K562 (cell line): ENCODE data around the gene IRF2BP2. TPM values are rescaled to one million over a fixed set of nuclear protein-coding genes. Genes with fewer than 3 reads are reported as not detected.

ENCODE experiments used
- ATAC-seq: fragments of 200-7000 bp; cut with Tn5 transposase; 3 replicates; pipeline ENCODE4 v1.9.1; 2020; ENCODE audit warnings: moderate library complexity
- BruUV-seq: library from RNA; stranded (reverse); fragments of 400-500 nt; replicated peaks from 2 replicates; lab custom pipeline; 2021; lab: Mats Ljungman, UMichigan
- CTCF ChIA-PET: fragments of 300-600 bp; formaldehyde crosslinking; extraction: SDS; loops from one replicate; lab custom pipeline; 2021; ENCODE audit warnings: low intra/inter-chr PET ratio; lab: Yijun Ruan, JAX
- POLR2A ChIA-PET: fragments of 300-600, 350-650 bp; sonication (Branson Sonifier 250); formaldehyde crosslinking; extraction: SDS; loops from one replicate; lab custom pipeline; 2021; ENCODE audit warnings: antibody characterized with exemption, inconsistent platforms; lab: Yijun Ruan, JAX
- DNase-seq, 4 experiments: peaks; one replicate each; pipeline versions ENCODE4 v3.0.0 to v3.0.0-alpha.2; 2011 to 2018; ENCODE audit warnings: low spot score in 3 of 4, mixed read lengths in 3 of 4; ENCODE audit errors: extremely low read depth in 1 of 4
- FAIRE-seq: peaks from 2 replicates; lab custom pipeline; 2011; peaks lifted over from hg19 to GRCh38; lab: Jason Lieb, UNC
- H2AFZ ChIP-seq: 2 replicates; pipeline ENCODE4 v1.6.0; 2011; ENCODE audit warnings: low read depth, low read length, control low read depth, inconsistent platforms
- H3K27ac ChIP-seq: fragments of 200-600 bp; 3 replicates; pipeline ENCODE4 v1.8.0; 2011; ENCODE audit warnings: low read depth, mild to moderate bottlenecking, control low read depth, inconsistent platforms, low read length, moderate library complexity, mixed read lengths; ENCODE audit errors: extremely low read depth
- H3K27me3 ChIP-seq, 2 experiments: fragments of 300-600 bp in 1 of 2; 2 replicates in 1 of 2; 3 replicates in 1 of 2; pipeline versions ENCODE4 v1.6.0 to v1.8.0; 2011; ENCODE audit warnings: inconsistent platforms in 2 of 2, low read length in 2 of 2, mild to moderate bottlenecking in 1 of 2, mixed read lengths in 1 of 2, moderate library complexity in 1 of 2; ENCODE audit not compliant: control insufficient read depth in 2 of 2, insufficient read depth in 2 of 2
- H3K36me3 ChIP-seq: fragments of 300-600 bp; 3 replicates; pipeline ENCODE4 v1.8.0; 2011; ENCODE audit warnings: mild to moderate bottlenecking, low read length, inconsistent platforms; ENCODE audit not compliant: control insufficient read depth, insufficient read depth
- H3K4me1 ChIP-seq, 2 experiments: fragments of 200-600 bp in 1 of 2; replicated peaks in 1 of 2; 2 replicates in 1 of 2; 3 replicates in 1 of 2; pipeline versions ENCODE4 v1.5.1 to v1.8.0; 2011; ENCODE audit warnings: inconsistent platforms in 2 of 2, low read length in 2 of 2, mild to moderate bottlenecking in 1 of 2, mixed read lengths in 1 of 2, moderate library complexity in 1 of 2; ENCODE audit not compliant: control insufficient read depth in 2 of 2, insufficient read depth in 2 of 2
- H3K4me2 ChIP-seq: 2 replicates; pipeline ENCODE4 v1.6.1; 2011; ENCODE audit warnings: low read length, control low read depth, inconsistent platforms, mixed read lengths; ENCODE audit not compliant: insufficient read depth
- H3K4me3 ChIP-seq: fragments of 200-600 bp; sonication (generic), shearing (Covaris generic); 2 replicates; pipeline ENCODE4 v1.5.1; 2016; ENCODE audit warnings: control low read depth, inconsistent platforms
- H3K79me2 ChIP-seq: fragments of 200-600 bp; 3 replicates; pipeline ENCODE4 v1.8.0; 2011; ENCODE audit warnings: low read length, inconsistent platforms; ENCODE audit not compliant: control insufficient read depth, insufficient read depth
- H3K9ac ChIP-seq, 2 experiments: 2 replicates each; pipeline versions ENCODE4 v1.6.0 to v1.6.1; 2011; ENCODE audit warnings: low read depth in 2 of 2, low read length in 2 of 2, control low read depth in 1 of 2, inconsistent platforms in 1 of 2, mild to moderate bottlenecking in 1 of 2, mixed read lengths in 1 of 2; ENCODE audit not compliant: insufficient read depth in 1 of 2
- H3K9me1 ChIP-seq: one replicate; pipeline ENCODE4 v1.6.0; 2011; ENCODE audit warnings: inconsistent platforms, mild to moderate bottlenecking, low read length, moderate library complexity; ENCODE audit not compliant: control insufficient read depth, insufficient read depth
- H3K9me3 ChIP-seq: replicated peaks from 2 replicates; pipeline ENCODE4 v1.5.1; 2011; ENCODE audit warnings: low read depth, low read length, inconsistent platforms; ENCODE audit not compliant: control insufficient read depth, insufficient read depth
- H4K20me1 ChIP-seq: replicated peaks from 2 replicates; pipeline ENCODE4 v1.6.1; 2011; ENCODE audit warnings: low read length, inconsistent platforms, mixed read lengths; ENCODE audit not compliant: control insufficient read depth, insufficient read depth
- GTF2F1 ChIP-seq: IDR thresholded peaks from 2 replicates; pipeline ENCODE4 v1.6.1; 2011; ENCODE audit warnings: low read depth, low read length, improper control_type of control experiment
- HIVEP1 ChIP-seq: fragments of 250-450 bp; sonication (Bioruptor Pico); IDR thresholded peaks from 2 replicates; pipeline ENCODE4 v1.4.0; 2020; ENCODE audit warnings: mild to moderate bottlenecking
- MEF2A ChIP-seq: IDR thresholded peaks from 2 replicates; pipeline ENCODE4 v1.6.1; 2011; ENCODE audit warnings: low read depth, mild to moderate bottlenecking, low read length, moderate library complexity; ENCODE audit not compliant: control insufficient read depth
- POLR3A ChIP-seq: IDR thresholded peaks from 2 replicates; pipeline ENCODE4 v1.6.1; 2011; ENCODE audit warnings: borderline replicate concordance, mild to moderate bottlenecking, moderate library complexity; ENCODE audit not compliant: insufficient read length, insufficient read depth; ENCODE audit errors: extremely low read depth
- RERE ChIP-seq: sonication (generic); formaldehyde crosslinking; IDR thresholded peaks from 2 replicates; pipeline ENCODE4 v1.8.0; 2023; ENCODE audit warnings: missing genetic modification reagents, mild to moderate bottlenecking, borderline replicate concordance
- RFX5 ChIP-seq: IDR thresholded peaks from 2 replicates; pipeline ENCODE4 v1.6.1; 2011; ENCODE audit warnings: low read depth, mild to moderate bottlenecking, improper control_type of control experiment, low read length
- TRIM25 ChIP-seq: fragments of 450-650 bp; IDR thresholded peaks from 2 replicates; pipeline ENCODE4 v1.7.0; 2016; ENCODE audit warnings: borderline replicate concordance
- WGBS: fragments of 100-300 bp; shearing (Covaris generic); methylation state at CpG from one replicate; pipeline ENCODE4 v1.1.6; 2016; ENCODE audit warnings: low coverage, mixed read lengths; ENCODE audit not compliant: insufficient coverage; ENCODE audit errors: missing lambda C conversion rate; 5-methylcytosine and 5-hydroxymethylcytosine counted together
- in situ Hi-C: fragments of 300-500 bp; cut with MboI; formaldehyde crosslinking; loops from 4 replicates; pipeline ENCODE4 v1.15.0; 2018; ENCODE audit warnings: inconsistent platforms, mixed read lengths
- intact Hi-C: fragments of 100-400 bp; cut with micrococcal nuclease; formaldehyde crosslinking; loops from 2 replicates; pipeline ENCODE4 v1.14.2; 2022
- polyA plus RNA-seq, 8 experiments: library from polyadenylated mRNA; depleted of rRNA in 4 of 8; stranded (reverse) in 5 of 8; unstranded in 3 of 8; fragments of >200 nt; fragmentation: Nextera tagmentation in 2 of 8; fragmentation: Illumina TruSeq in 1 of 8; extraction: Ambion mirVana in 2 of 8; extraction: Trizol in 1 of 8; gene quantifications; 2 replicates each; pipeline versions ENCODE4 v1.2.1 to v1.2.3, GENCODE V29; 2011 to 2014; ENCODE audit warnings: inconsistent platforms in 1 of 8, missing spikeins in 1 of 8
- total RNA-seq, 7 experiments: library from RNA; depleted of rRNA in 6 of 7; stranded (reverse); fragments of >200 nt in 6 of 7; fragmentation: Illumina TruSeq in 2 of 7; extraction: Trizol in 2 of 7; gene quantifications; 2 replicates each; pipeline versions ENCODE4 v1.2.1 to v1.2.3, GENCODE V29; 2011 to 2021; ENCODE audit warnings: low replicate concordance in 1 of 7

Gene IRF2BP2
- total and polyA plus RNA-seq, 9 of the 15 experiments (the other 6 are each of a cell fraction or from before 2014, with no cell fraction given), result 7.7 to 68.6 (median 22.1) TPM

- TF ChIP-seq TRIM25 (no peak), HIVEP1 (CRISPR knock-in tag) (no peak), GTF2F1 (no peak), MEF2A (no peak)
These were observed 19.0 kb upstream of the IRF2BP2 start (continued) for GRCh38 chr1:234629026-234629425.

- no TSS peak for BruUV-seq
- intact Hi-C loops (no loop called here), in situ Hi-C loops (no loop called here)
- no peaks in the 10 kb centered on the region; a peak in 1 of 5 replicates for H3K27me3 ChIP-seq
- no peaks in the 10 kb centered on the region for H3K36me3 ChIP-seq
- WGBS, result 45% methylated on average over 5 of the region's 5 CpGs
- CTCF ChIA-PET, result no interaction called here
- H3K27ac ChIP-seq, result no peak overlapping the region
- no peak overlapping the region for H3K4me3 ChIP-seq
- no peak overlapping the region for H3K4me2 ChIP-seq
- ATAC-seq (no peak), FAIRE-seq (no peak), DNase-seq (no peak)
- POLR2A ChIA-PET, result interaction anchor here (9.9 kb wide), 1 partner anchor 15 kb away, joined by 59 read pairs; no protein-coding TSS in a partner anchor
- no peaks in the 10 kb centered on the region for H3K9me1 ChIP-seq
- H3K9ac ChIP-seq, result no peak overlapping the region
- 0 out of 2 replicates have a peak overlapping the region, but pooled peaks have one; percentile 2 for H2AFZ ChIP-seq
- no peaks in the 10 kb centered on the region for H4K20me1 ChIP-seq
- no peaks in the 10 kb centered on the region for H3K79me2 ChIP-seq
- peaks cover 0 to 11% of the 10 kb centered on the region in 2 experiments; a peak in 2 of 5 replicates for H3K4me1 ChIP-seq
- H3K9me3 ChIP-seq, result no peaks in the 10 kb centered on the region
- no peak for TF ChIP-seq RFX5
- TF ChIP-seq POLR3A, result no peak
- no peak for TF ChIP-seq RERE
- no peak for TF ChIP-seq TRIM25
These were observed 18.1 kb upstream of the IRF2BP2 start for GRCh38 chr1:234628089-234628488.
